Kasumi-1 (cell line): Measurements from ENCODE around the gene ACTN4.

Source experiments
- DNase-seq, 2 experiments: peaks; one replicate each; lab custom pipeline; 2025; lab: John Stamatoyannopoulos, UW

The ACTN4 gene

DNA sequence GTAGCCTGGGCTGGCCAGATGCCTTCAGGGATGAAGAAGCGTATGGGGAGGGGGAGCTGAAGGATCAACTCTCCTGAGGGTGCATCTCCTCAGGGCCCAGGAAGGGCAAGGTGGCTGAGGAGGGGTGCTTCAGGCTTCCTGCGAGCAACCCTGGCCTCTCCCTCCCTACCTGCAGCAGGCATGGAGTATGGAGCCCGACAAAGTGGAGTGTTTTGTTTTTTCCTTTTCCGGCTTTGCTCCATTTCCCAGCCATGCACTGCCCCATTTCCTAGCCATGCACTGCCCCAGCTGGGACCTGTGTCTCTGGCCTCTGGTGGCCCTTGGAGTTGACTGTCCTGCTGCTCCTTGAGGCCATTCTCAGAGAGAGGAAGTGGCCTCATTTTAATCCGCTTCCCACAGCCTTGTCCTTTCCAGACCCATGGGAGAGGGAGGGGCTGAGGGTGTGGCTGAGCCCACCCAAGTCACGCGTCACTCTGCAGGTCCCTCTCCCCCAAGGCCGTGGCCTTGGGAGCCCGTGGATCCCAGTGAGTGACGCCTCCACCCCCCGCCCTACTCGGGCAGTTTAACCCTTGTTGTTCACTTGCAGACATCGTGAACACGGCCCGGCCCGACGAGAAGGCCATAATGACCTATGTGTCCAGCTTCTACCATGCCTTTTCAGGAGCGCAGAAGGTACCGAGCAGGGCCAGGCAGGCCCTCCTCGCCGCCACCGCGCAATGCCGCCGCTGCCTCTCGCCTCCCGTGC lies 62.4 kb downstream of the ACTN4 start:
- DNase-seq: no peak

GRCh38 chr19:38710416-38710702 lies 62.9 kb downstream of the ACTN4 start:
- DNase-seq: no peak

- DNase-seq: no peak
Observed at GRCh38 chr19:38710928-38711725, 63.7 kb downstream of the ACTN4 start.

DNA sequence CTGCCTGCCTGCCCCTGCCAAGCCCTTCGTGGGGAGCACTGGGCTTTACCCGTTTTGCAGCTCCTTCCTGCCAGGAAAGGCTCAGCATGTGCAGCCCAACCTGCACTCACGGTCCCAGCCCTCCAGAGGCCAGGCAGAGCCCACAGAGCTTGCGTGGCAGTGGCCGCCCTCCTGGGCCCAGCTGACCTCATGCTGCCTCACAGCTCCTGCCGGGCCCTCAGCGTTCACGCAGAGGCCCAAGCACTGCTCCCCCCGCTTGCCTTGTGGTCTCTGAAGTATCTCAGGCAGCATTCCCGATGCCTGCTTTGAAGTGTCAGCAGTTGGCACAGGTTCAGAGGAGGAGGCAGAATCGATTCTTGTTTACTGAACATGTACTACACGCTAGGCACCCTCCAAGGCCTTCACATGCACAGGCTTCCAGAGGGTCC lies 64.3 kb downstream of the ACTN4 start:
- no peak for DNase-seq

- DNase-seq: no peak
Observed at GRCh38 chr19:38712161-38712748, 64.8 kb downstream of the ACTN4 start.

DNA sequence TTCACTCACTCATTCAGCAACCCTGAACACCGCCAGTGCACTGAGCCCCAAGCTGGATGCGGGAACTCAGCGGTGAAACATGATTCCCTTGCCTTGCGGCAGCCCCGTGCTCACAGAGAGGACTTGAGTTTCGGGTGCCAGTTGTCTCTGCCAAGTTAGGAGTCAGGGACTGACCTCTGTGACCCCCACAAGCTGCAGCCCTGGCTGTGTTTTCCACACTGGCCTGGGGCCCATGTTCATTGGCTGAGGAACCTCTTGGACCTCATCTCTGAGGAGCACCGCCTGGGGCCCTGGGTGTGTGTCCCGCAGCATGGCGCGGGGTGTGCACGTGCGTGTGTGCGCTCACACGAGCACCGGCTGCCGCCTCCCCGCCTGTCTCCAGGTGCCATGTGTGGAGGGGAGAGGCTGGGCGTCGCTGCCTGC lies 65.8 kb downstream of the ACTN4 start:
- DNase-seq: no peak

- DNase-seq: no peak
Observed at GRCh38 chr19:38713865-38714264, 66.4 kb downstream of the ACTN4 start.

GRCh38 chr19:38714354-38714778 lies 66.9 kb downstream of the ACTN4 start:
- no peak for DNase-seq

DNA sequence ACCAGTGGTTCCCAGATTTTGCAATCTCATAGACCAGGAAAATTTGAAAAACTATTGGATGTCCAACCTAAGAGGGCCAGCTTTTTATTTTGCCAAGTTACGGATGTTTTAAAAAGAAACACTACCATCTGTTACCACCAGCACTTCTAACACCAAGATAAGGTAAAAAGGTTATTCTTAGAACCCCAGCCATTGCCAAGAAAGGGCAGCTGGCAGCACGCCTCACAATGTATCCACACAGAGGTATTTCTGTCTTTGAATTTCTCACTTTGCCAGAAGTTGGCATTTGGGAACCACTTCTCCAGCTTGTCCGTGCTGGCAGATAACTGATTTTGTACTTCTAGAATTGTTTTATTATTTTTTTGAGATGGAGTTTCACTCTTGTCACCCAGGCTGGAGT lies 68.1 kb downstream of the ACTN4 start:
- DNase-seq: no peak

- no peak for DNase-seq
Observed at GRCh38 chr19:38717051-38717450, 69.6 kb downstream of the ACTN4 start.

GRCh38 chr19:38717855-38718254 lies 70.4 kb downstream of the ACTN4 start:
- DNase-seq: no peak

GRCh38 chr19:38718747-38719543 lies 71.5 kb downstream of the ACTN4 start:
- no peak for DNase-seq

DNA sequence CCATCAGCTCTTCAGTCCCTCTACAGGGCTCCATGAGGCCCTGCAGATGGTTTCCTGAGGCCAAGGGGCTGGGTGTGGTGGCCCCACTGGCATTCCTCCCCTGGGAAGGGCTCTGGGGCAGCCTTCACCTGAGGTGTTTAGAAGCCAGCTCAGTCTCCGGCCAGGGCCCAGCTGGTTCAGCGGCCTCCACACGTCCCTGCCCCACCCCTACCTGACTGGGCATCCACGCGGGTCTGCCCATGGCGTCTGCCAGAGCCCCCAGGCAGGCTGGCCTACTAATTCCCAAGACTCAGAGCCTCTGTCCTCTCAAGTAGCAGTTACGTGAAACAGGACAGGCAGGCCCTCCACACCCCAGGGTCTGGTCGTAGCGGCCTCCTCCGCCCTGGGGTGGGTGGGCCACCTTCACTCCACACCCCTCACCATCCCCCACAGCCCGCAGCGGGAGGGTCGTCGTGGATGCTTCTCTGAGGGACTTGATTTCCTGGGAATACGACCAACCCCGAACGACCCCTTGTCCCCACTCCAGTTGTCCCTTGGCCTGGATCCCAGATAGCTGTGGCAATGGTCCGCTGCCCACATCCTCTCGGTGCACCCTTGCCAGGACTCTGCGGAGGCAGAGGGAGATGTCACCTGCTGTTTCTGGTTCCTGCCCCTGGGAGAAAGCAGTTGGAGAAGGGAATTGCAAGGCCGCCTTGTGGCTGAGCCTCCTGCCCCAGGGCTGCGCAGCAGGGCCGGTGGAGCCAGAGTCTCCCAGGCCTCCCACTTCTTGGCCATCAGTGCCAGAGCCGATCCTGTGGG lies 72.5 kb downstream of the ACTN4 start:
- no peak for DNase-seq

- no peak for DNase-seq
Observed at GRCh38 chr19:38720559-38721236, 73.2 kb downstream of the ACTN4 start.

GRCh38 chr19:38721496-38721895 lies 74.0 kb downstream of the ACTN4 start:
- DNase-seq: no peak

- no peak for DNase-seq
Observed at GRCh38 chr19:38721979-38722773, 74.7 kb downstream of the ACTN4 start.

GRCh38 chr19:38722947-38723605 lies 75.6 kb downstream of the ACTN4 start:
- no peak for DNase-seq

DNA sequence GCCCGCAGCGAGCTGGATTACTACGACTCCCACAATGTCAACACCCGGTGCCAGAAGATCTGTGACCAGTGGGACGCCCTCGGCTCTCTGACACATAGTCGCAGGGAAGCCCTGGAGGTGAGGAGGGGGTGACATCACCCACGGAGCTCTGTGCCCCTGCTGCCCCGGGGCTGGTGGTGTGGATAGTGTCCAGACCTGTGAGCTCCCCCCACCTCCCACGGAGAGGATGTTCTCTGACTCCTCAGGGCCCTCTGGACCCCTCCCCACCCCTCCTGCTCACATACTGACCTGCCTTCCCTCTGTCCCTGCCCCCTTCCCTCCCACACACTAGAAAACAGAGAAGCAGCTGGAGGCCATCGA lies 76.1 kb downstream of the ACTN4 start:
- no peak for DNase-seq

GRCh38 chr19:38723990-38724854 lies 76.8 kb downstream of the ACTN4 start:
- DNase-seq: no peak
